ENCODE data around the gene HOXD11. TPM values are rescaled to one million over a fixed set of nuclear protein-coding genes. Genes with fewer than 3 reads are reported as not detected.

HOXD11 gene
- total and polyA plus RNA-seq, 2 donors (not counting 1 experiment from before 2014, with no cell fraction given): not detected

GRCh38 chr2:176111309-176111663 lies 4.2 kb downstream of the HOXD11 start:
- TF ChIP-seq CTCF (IDR thresholded peaks at IDR 0.05) (peak; percentile 30), EZH2 (IDR thresholded peaks at IDR 0.05; ENCODE audit: borderline replicate concordance, insufficient read depth, low read depth, low read length, poor library complexity, severe bottlenecking) (no peak)
- Mint-ChIP-seq H3K9me3 (ENCODE audit: insufficient read depth) (peaks cover 4% of the 10 kb centered on the region), H3K27ac (peak overlapping the region; percentile 2), H3K27me3 (peaks cover 75% of the 10 kb centered on the region), H3K4me3 (no peak overlapping the region), H3K4me1 (peaks cover 8% of the 10 kb centered on the region)
- Histone ChIP-seq H3K27me3 (replicated peaks in 1 of 4; ENCODE audit: control extremely low read depth in 1 of 4, control insufficient read depth in 3 of 4, insufficient read depth in 4 of 4, low read length in 3 of 4) (peaks cover 0 to 86% (median 64%) of the 10 kb centered on the region in 4 experiments), H3K4me2 (replicated peaks; ENCODE audit: low read depth, low read length, poor library complexity, severe bottlenecking) (no peak overlapping the region), H3K4me1 (ENCODE audit: control insufficient read depth in 2 of 2, insufficient read depth in 2 of 2, low read length in 2 of 2) (peaks cover 3 to 12% of the 10 kb centered on the region in 2 donors), H3K4me3 (ENCODE audit: control extremely low read depth in 1 of 5, extremely low read depth in 1 of 5, insufficient read depth in 1 of 5, low read depth in 2 of 5, low read length in 4 of 5) (no peak overlapping the region), H2AFZ (ENCODE audit: insufficient read depth, low read depth, low read length, poor library complexity, severe bottlenecking) (no peak overlapping the region), H3K27ac (ENCODE audit: low read length in 2 of 2) (no peak overlapping the region), H4K20me1 (ENCODE audit: control insufficient read depth, insufficient read depth, low read length, poor library complexity, severe bottlenecking) (no peaks in the 10 kb centered on the region), H3K9ac (ENCODE audit: low read length) (no peak overlapping the region), H3K9me3 (ENCODE audit: control extremely low read depth in 1 of 3, control insufficient read depth in 2 of 3, insufficient read depth in 1 of 3, low read length in 2 of 3) (peaks cover 0 to 52% (median 0%) of the 10 kb centered on the region in 3 donors), H3K79me2 (ENCODE audit: control insufficient read depth, insufficient read depth, low read length) (no peaks in the 10 kb centered on the region), H3K36me3 (replicated peaks in 1 of 2; ENCODE audit: control extremely low read depth in 1 of 2, control insufficient read depth in 1 of 2, extremely low read depth in 1 of 2, insufficient read depth in 2 of 2, low read length in 1 of 2) (no peaks in the 10 kb centered on the region)
- intact Hi-C loops (cut with micrococcal nuclease): no loop called here
- WGBS (ENCODE audit: insufficient coverage): 3% methylated on average over 15 of the region's 16 CpGs
- no peak for ATAC-seq (ENCODE audit: low read depth)
- ChIA-PET POLR2A (no interaction called here), CTCF (interaction anchor here (0.8 to 1.9 kb wide), 4 partner anchors 9 to 443 kb away, joined by 3 to 9 read pairs (median 4); no protein-coding TSS in a partner anchor)
- DNase-seq: peak; percentile 48

- Histone ChIP-seq H3K4me3 (ENCODE audit: control extremely low read depth in 1 of 5, extremely low read depth in 1 of 5, insufficient read depth in 1 of 5, low read depth in 2 of 5, low read length in 4 of 5) (no peak overlapping the region), H3K27ac (ENCODE audit: low read length in 2 of 2) (no peak overlapping the region), H3K36me3 (replicated peaks in 1 of 2; ENCODE audit: control extremely low read depth in 1 of 2, control insufficient read depth in 1 of 2, extremely low read depth in 1 of 2, insufficient read depth in 2 of 2, low read length in 1 of 2) (no peaks in the 10 kb centered on the region), H3K79me2 (ENCODE audit: control insufficient read depth, insufficient read depth, low read length) (no peaks in the 10 kb centered on the region), H2AFZ (ENCODE audit: insufficient read depth, low read depth, low read length, poor library complexity, severe bottlenecking) (no peak overlapping the region), H4K20me1 (ENCODE audit: control insufficient read depth, insufficient read depth, low read length, poor library complexity, severe bottlenecking) (no peaks in the 10 kb centered on the region), H3K4me2 (replicated peaks; ENCODE audit: low read depth, low read length, poor library complexity, severe bottlenecking) (no peak overlapping the region), H3K27me3 (replicated peaks in 1 of 4; ENCODE audit: control extremely low read depth in 1 of 4, control insufficient read depth in 3 of 4, insufficient read depth in 4 of 4, low read length in 3 of 4) (peaks cover 0 to 88% (median 64%) of the 10 kb centered on the region in 4 experiments), H3K9ac (ENCODE audit: low read length) (no peak overlapping the region), H3K4me1 (ENCODE audit: control insufficient read depth in 2 of 2, insufficient read depth in 2 of 2, low read length in 2 of 2) (peaks cover 3 to 6% of the 10 kb centered on the region in 2 donors), H3K9me3 (ENCODE audit: control extremely low read depth in 1 of 3, control insufficient read depth in 2 of 3, insufficient read depth in 1 of 3, low read length in 2 of 3) (peaks cover 0 to 51% (median 1%) of the 10 kb centered on the region in 3 donors)
- Mint-ChIP-seq H3K27me3 (peaks cover 78% of the 10 kb centered on the region), H3K27ac (peak overlapping the region; percentile 20), H3K9me3 (ENCODE audit: insufficient read depth) (peaks cover 4% of the 10 kb centered on the region), H3K4me1 (peaks cover 5% of the 10 kb centered on the region), H3K4me3 (no peak overlapping the region)
- WGBS (ENCODE audit: insufficient coverage): 8% methylated on average over 27 of the region's 29 CpGs
- DNase-seq (no peak), ATAC-seq (ENCODE audit: low read depth) (no peak)
- intact Hi-C loops (cut with micrococcal nuclease): no loop called here
- POLR2A ChIA-PET: no interaction called here
- TF ChIP-seq CTCF (IDR thresholded peaks at IDR 0.05) (no peak), EZH2 (IDR thresholded peaks at IDR 0.05; ENCODE audit: borderline replicate concordance, insufficient read depth, low read depth, low read length, poor library complexity, severe bottlenecking) (no peak)
- CTCF ChIA-PET: interaction anchor here (1.2 to 1.3 kb wide), 2 partner anchors 9 to 343 kb away, joined by 3 to 4 read pairs; no protein-coding TSS in a partner anchor
These were observed 4.8 kb downstream of the HOXD11 start for GRCh38 chr2:176111846-176112374.

Data from B cell (primary cell).